MCF 10A (cell line): ENCODE data around the gene SPATA46. TPM values are rescaled to one million over a fixed set of nuclear protein-coding genes. Genes with fewer than 3 reads are reported as not detected.

Source experiments
- BruUV-seq: library from RNA; stranded (reverse); fragments of 400-500 nt; replicated peaks from 2 replicates; lab custom pipeline; 2021; lab: Mats Ljungman, UMichigan
- CTCF ChIA-PET: fragments of 300-600 bp; sonication (Branson Sonifier 250); formaldehyde crosslinking; extraction: SDS; loops from one replicate; lab custom pipeline; 2021; ENCODE audit warnings: antibody characterized with exemption, inconsistent platforms; lab: Yijun Ruan, JAX
- POLR2A ChIA-PET: fragments of 300-600, 350-650 bp; sonication (Branson Sonifier 250); formaldehyde crosslinking; extraction: SDS; loops from one replicate; lab custom pipeline; 2020; ENCODE audit warnings: antibody characterized with exemption, inconsistent platforms; lab: Yijun Ruan, JAX
- DNase-seq: peaks from one replicate; pipeline ENCODE4 v3.0.0-alpha.2; 2018; ENCODE audit not compliant: unreplicated experiment
- H3K27ac Mint-ChIP-seq: one replicate; pipeline ENCODE4 v1.8.0; 2022; ENCODE audit warnings: mild to moderate bottlenecking, low read depth, mixed read lengths; ENCODE audit not compliant: unreplicated experiment
- H3K27me3 Mint-ChIP-seq: one replicate; pipeline ENCODE4 v1.8.0; 2022; ENCODE audit warnings: mixed read lengths; ENCODE audit not compliant: insufficient read depth, unreplicated experiment
- H3K36me3 Mint-ChIP-seq: one replicate; pipeline ENCODE4 v1.8.0; 2022; ENCODE audit warnings: mild to moderate bottlenecking, moderate library complexity, mixed read lengths; ENCODE audit not compliant: insufficient read depth, unreplicated experiment
- H3K4me1 Mint-ChIP-seq: one replicate; pipeline ENCODE4 v1.8.0; 2022; ENCODE audit warnings: mixed read lengths; ENCODE audit not compliant: insufficient read depth, unreplicated experiment
- H3K4me3 Mint-ChIP-seq: one replicate; pipeline ENCODE4 v1.8.0; 2022; ENCODE audit warnings: mild to moderate bottlenecking, moderate library complexity, mixed read lengths; ENCODE audit not compliant: unreplicated experiment
- H3K9me3 Mint-ChIP-seq: one replicate; pipeline ENCODE4 v1.8.0; 2022; ENCODE audit warnings: mixed read lengths; ENCODE audit not compliant: unreplicated experiment
- intact Hi-C: fragments of 100-400 bp; cut with micrococcal nuclease; formaldehyde crosslinking; loops from 2 replicates; pipeline ENCODE4 v1.14.1; 2022
- total RNA-seq: library from RNA; stranded (reverse); gene quantifications from 2 replicates; pipeline ENCODE4 v1.2.3, GENCODE V29; 2022
- TF ChIP-seq, protein P1 (sequence below): fragments of 200-600 bp; IDR thresholded peaks from one replicate; pipeline ENCODE4 v1.8.0; 2022; ENCODE audit warnings: antibody characterized with exemption, mild to moderate bottlenecking; ENCODE audit not compliant: unreplicated experiment

Gene SPATA46
- total RNA-seq, 1 experiment from 2014 or later, result not detected

DNA sequence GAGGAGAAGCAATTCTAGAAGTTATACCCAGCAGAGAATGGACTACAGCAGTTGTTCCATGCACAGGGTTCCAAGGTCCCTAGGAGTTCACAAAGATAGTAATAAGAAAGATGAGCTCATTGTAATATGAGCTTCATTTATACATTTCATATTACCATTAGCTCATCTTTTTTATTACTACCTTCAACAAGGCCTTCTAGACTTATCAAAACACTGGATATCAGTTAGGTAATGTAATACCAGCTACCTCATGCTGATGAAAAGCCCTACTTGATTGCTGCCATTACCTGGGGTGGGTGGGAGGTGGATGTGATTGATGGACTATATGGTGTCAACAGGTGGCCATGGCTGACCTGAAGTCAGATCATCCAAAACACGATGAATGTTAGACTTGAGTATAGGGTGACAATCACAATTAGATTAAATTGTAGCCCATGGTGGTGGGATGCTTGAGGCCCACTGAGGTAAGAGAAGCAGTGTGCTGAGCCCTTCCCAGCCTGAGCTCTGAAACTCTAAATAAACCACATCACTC is 34.1 kb downstream of the SPATA46 start:
- POLR2A ChIA-PET, result interaction anchor here (1.0 to 1.2 kb wide), 2 partner anchors 58 to 273 kb away, joined by 3 to 4 read pairs; no protein-coding TSS in a partner anchor
- H3K4me3 Mint-ChIP-seq, result no peak overlapping the region
- no TSS peak for BruUV-seq

DNA sequence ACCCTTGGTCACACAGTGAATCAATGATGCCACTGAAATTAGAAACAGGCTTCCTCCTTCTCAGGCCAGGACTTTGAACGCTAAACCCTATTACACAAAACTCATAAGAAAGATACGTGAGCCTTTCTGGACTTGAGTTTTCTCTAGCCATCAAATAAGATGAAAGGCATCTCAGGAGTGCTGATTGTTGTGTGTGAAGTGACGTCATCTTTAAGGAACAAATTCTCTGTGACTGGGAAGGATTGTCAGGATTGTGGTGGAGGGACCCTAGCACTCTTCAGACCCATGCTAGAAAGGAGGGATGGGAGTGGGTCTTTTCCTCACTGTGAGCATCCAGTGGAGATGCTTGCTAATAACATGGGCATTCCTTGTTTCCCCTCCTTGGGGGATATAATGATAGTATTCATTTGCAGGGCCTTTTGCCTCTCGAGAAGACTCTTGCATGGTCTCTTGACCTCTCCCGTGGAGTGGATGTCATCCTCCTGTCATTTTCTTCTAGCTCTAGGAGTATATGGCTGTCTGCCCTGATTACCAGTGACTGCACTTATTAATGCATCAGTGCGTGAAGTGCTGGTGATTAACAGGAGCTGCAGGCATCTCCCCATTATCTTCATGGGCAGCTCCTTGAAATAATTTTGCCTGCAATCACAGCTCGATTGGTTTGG is 39.9 kb downstream of the SPATA46 start:
- no TSS peak for BruUV-seq
- no peaks in the 10 kb centered on the region for H3K9me3 Mint-ChIP-seq
- no peak for DNase-seq
- no peak overlapping the region for H3K4me3 Mint-ChIP-seq
- H3K4me1 Mint-ChIP-seq, result no peaks in the 10 kb centered on the region
- no peak overlapping the region for H3K27ac Mint-ChIP-seq
- intact Hi-C loops, result no loop called here
- POLR2A ChIA-PET, result interaction anchor here (0.5 to 1.8 kb wide), 2 partner anchors 35 to 175 kb away, joined by 3 read pairs; no protein-coding TSS in a partner anchor
- TF ChIP-seq, protein P1, sequence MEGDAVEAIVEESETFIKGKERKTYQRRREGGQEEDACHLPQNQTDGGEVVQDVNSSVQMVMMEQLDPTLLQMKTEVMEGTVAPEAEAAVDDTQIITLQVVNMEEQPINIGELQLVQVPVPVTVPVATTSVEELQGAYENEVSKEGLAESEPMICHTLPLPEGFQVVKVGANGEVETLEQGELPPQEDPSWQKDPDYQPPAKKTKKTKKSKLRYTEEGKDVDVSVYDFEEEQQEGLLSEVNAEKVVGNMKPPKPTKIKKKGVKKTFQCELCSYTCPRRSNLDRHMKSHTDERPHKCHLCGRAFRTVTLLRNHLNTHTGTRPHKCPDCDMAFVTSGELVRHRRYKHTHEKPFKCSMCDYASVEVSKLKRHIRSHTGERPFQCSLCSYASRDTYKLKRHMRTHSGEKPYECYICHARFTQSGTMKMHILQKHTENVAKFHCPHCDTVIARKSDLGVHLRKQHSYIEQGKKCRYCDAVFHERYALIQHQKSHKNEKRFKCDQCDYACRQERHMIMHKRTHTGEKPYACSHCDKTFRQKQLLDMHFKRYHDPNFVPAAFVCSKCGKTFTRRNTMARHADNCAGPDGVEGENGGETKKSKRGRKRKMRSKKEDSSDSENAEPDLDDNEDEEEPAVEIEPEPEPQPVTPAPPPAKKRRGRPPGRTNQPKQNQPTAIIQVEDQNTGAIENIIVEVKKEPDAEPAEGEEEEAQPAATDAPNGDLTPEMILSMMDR, result no peak
- CTCF ChIA-PET, result interaction anchor here (0.7 to 1.2 kb wide), 3 partner anchors 45 to 281 kb away, joined by 3 read pairs; partner anchors contain the start of gene C1orf226
- no peaks in the 10 kb centered on the region for H3K27me3 Mint-ChIP-seq
- H3K36me3 Mint-ChIP-seq, result no peaks in the 10 kb centered on the region

More for the DNA sequence above, 34.1 kb downstream of the SPATA46 start:
- H3K4me1 Mint-ChIP-seq, result no peaks in the 10 kb centered on the region
- intact Hi-C loops, result no loop called here
- DNase-seq, result no peak
- TF ChIP-seq, protein P1, result no peak
- CTCF ChIA-PET, result interaction anchor here (0.6 to 1.8 kb wide), 5 partner anchors 14 to 598 kb away, joined by 3 to 4 read pairs (median 3); no protein-coding TSS in a partner anchor
- H3K27me3 Mint-ChIP-seq, result no peaks in the 10 kb centered on the region
- no peak overlapping the region for H3K27ac Mint-ChIP-seq
- H3K9me3 Mint-ChIP-seq, result no peaks in the 10 kb centered on the region
- peaks cover 11% of the 10 kb centered on the region for H3K36me3 Mint-ChIP-seq

DNA sequence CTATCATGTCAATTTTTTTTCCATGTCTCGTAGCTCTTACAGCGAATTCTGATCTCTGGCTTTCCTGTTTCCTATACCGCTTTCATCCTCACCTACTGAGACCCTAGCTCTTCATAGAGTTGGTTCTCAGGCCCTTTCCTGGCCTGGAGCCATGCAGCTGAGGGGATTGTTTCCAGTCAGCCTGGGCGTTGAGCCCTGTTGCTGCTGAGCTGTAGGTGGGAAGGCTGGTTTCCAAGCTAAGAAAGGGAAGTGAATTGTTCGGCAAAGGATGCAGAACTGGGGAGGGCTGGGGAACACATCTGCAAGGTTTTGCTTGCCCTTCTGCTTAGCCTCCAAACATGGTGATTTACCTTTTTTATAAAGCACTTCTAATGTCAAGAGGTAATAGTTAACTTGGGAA is 41.5 kb downstream of the SPATA46 start:
- intact Hi-C loops, result no loop called here
- Mint-ChIP-seq H3K4me3 (no peak overlapping the region), H3K27ac (no peak overlapping the region), H3K4me1 (no peaks in the 10 kb centered on the region), H3K36me3 (no peaks in the 10 kb centered on the region), H3K27me3 (no peaks in the 10 kb centered on the region), H3K9me3 (no peaks in the 10 kb centered on the region)
- CTCF ChIA-PET, result interaction anchor here (0.6 kb wide), 1 partner anchor 298 kb away, joined by 3 read pairs; no protein-coding TSS in a partner anchor
- DNase-seq, result no peak
- POLR2A ChIA-PET, result interaction anchor here (1.3 to 1.4 kb wide), 2 partner anchors 15 kb away, joined by 3 read pairs; no protein-coding TSS in a partner anchor
- no TSS peak for BruUV-seq
- TF ChIP-seq, protein P1, result no peak

DNA sequence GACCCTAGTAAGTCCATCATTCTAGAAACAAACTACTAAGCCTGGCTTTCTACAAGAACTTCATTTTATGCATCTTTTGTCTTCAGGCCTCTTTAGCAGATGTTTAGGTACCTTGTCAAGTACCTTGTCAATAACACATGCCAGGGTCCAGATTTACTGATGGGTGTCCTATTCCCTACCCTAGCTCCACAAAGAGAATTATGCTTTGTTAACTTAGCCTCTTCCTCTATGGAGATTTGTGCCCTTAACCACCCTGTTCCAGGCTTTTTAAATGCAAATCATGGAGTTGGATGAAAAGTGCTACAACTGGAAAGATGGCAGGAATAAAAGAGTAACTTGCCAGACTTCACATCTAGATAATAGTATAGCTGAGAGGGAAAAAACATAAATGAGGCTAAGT is 42.7 kb downstream of the SPATA46 start:
- Mint-ChIP-seq H3K27me3 (no peaks in the 10 kb centered on the region), H3K27ac (no peak overlapping the region), H3K4me3 (no peak overlapping the region), H3K36me3 (no peaks in the 10 kb centered on the region), H3K4me1 (no peaks in the 10 kb centered on the region), H3K9me3 (no peaks in the 10 kb centered on the region)
- DNase-seq, result no peak
- TF ChIP-seq, protein P1, result no peak
- no TSS peak for BruUV-seq
- intact Hi-C loops, result no loop called here
- CTCF ChIA-PET, result interaction anchor here (0.7 kb wide), 1 partner anchor 60 kb away, joined by 3 read pairs; no protein-coding TSS in a partner anchor
- POLR2A ChIA-PET, result no interaction called here
